GM19397 (cell line): Measurements from ENCODE around the gene ICAM3.

ENCODE experiments used
- ATAC-seq: cut with Tn5 transposase; IDR thresholded peaks from one replicate; pipeline ENCODE4 v1.9.1; 2021; ENCODE audit warnings: mild to moderate bottlenecking, moderate library complexity; ENCODE audit not compliant: unreplicated experiment

ICAM3 gene

DNA sequence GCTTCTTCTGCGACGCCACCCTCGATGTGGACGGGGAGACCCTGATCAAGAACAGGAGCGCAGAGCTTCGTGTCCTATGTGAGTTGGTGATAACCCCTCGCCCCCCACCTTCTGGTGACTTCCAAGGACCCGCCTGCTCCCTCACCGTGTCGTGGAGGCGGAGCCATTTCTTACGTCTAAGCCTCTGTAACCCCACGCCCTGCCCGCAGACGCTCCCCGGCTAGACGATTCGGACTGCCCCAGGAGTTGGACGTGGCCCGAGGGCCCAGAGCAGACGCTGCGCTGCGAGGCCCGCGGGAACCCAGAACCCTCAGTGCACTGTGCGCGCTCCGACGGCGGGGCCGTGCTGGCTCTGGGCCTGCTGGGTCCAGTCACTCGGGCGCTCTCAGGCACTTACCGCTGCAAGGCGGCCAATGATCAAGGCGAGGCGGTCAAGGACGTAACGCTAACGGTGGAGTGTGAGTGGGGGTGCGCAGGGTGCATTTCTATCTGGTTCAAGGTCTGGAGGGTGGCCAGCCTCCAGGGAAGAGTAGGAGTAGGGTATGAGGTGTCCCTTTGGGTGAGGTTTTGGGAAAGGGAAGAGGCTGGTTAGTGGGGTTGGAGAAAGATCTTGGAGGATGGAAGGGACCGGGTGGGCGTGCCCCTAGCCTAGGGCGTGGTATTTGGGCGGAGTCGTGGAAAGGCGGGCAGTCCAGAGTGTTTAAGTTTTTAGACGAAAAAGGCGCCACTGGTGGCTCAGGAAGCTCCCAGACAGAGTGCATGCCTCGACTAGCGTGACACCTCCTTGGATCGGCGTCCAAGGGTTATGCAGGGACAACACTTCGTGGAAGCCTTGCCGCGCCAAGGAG is 46.4 kb downstream of the ICAM3 start:
- no peak for ATAC-seq

DNA sequence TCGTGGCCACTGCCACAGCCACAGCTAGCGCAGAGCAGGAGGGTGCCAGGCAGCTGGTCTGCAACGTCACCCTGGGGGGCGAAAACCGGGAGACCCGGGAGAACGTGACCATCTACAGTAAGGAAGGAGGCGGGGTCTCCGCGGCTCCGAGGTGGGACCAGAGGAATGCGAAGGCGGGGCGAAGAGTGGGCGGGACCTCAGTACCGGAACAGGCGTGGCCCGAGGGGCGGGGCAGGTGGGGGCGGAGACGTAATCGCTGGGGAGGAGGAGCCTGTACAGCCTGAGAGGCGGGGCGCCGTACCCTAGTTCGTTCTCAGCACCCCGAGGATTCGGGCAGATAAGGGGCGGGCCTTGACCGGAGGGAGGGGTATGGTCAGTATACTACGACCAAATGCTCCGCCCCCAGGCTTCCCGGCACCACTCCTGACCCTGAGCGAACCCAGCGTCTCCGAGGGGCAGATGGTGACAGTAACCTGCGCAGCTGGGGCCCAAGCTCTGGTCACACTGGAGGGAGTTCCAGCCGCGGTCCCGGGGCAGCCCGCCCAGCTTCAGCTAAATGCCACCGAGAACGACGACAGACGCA is 47.1 kb downstream of the ICAM3 start:
- peak; percentile 45 for ATAC-seq

DNA sequence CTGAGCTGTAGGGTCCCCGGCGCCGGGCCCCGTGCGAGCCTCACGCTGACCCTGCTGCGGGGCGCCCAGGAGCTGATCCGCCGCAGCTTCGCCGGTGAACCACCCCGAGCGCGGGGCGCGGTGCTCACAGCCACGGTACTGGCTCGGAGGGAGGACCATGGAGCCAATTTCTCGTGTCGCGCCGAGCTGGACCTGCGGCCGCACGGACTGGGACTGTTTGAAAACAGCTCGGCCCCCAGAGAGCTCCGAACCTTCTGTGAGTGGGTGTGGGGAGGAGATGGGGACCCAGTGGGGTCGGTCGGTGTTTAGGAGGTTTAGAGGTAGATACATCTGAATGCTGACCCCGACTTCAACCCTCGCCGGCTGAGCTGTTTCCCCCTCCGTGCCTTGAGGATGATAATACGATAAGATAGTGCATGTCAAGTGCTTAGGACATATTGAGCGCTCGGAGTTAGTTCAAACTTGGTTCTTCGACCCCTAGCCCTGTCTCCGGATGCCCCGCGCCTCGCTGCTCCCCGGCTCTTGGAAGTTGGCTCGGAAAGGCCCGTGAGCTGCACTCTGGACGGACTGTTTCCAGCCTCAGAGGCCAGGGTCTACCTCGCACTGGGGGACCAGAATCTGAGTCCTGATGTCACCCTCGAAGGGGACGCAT is 47.7 kb downstream of the ICAM3 start:
- ATAC-seq: no peak

GRCh38 chr19:10290876-10291553 is 48.4 kb downstream of the ICAM3 start:
- no peak for ATAC-seq

GRCh38 chr19:10290357-10290875 is 49.0 kb downstream of the ICAM3 start:
- no peak for ATAC-seq

- no peak for ATAC-seq
These were observed 49.5 kb downstream of the ICAM3 start, which contains the start of gene ICAM5 for GRCh38 chr19:10289836-10290356. TSS of gene ICAM5 (plus strand) at chr19:10289952. CDS start at chr19:10290044, 92 bp downstream.

GRCh38 chr19:10289167-10289835 is 50.1 kb downstream of the ICAM3 start:
- ATAC-seq: no peak

DNA sequence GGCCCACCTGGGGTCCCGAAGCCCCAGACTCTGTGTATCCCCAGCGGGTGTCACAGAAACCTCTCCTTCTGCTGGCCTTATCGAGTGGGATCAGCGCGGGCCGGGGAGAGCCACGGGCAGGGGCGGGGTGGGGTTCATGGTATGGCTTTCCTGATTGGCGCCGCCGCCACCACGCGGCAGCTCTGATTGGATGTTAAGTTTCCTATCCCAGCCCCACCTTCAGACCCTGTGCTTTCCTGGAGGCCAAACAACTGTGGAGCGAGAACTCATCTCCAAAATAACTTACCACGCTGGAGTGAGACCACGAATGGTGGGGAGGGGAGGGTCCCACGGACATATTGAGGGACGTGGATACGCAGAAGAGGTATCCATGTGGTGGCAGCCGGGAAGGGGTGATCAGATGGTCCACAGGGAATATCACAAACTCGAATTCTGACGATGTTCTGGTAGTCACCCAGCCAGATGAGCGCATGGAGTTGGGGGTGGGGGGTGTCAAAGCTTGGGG is 50.7 kb downstream of the ICAM3 start:
- ATAC-seq: no peak

- ATAC-seq: no peak
These were observed 52.4 kb downstream of the ICAM3 start, which contains the start of gene ICAM4 for GRCh38 chr19:10286803-10287737. TSS of gene ICAM4 (plus strand) at chr19:10286955. CDS start at chr19:10287013, 58 bp downstream.

DNA sequence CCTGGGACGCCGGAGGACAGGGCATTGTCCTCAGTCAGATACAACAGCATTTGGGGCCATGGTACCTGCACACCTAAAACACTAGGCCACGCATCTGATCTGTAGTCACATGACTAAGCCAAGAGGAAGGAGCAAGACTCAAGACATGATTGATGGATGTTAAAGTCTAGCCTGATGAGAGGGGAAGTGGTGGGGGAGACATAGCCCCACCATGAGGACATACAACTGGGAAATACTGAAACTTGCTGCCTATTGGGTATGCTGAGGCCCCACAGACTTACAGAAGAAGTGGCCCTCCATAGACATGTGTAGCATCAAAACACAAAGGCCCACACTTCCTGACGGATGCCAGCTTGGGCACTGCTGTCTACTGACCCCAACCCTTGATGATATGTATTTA is 54.0 kb downstream of the ICAM3 start:
- no peak for ATAC-seq

DNA sequence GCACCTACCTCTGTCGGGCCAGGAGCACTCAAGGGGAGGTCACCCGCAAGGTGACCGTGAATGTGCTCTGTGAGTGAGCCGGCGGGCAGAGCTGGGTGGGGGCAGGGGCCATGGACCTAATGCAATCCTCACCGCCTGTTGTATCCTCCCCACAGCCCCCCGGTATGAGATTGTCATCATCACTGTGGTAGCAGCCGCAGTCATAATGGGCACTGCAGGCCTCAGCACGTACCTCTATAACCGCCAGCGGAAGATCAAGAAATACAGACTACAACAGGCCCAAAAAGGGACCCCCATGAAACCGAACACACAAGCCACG is 54.5 kb downstream of the ICAM3 start:
- no peak for ATAC-seq

- ATAC-seq: no peak
These were observed 55.1 kb downstream of the ICAM3 start for GRCh38 chr19:10284065-10284959.
